Endodermal cell (in vitro differentiated cells): Measurements from ENCODE around the gene FERMT3. TPM values are rescaled to one million over a fixed set of nuclear protein-coding genes. Genes with fewer than 3 reads are reported as not detected.
A peak's percentile ranks its signal among the peaks of the same experiment; 100 is the strongest.

Experiments used
- DNase-seq: peaks from one replicate; pipeline ENCODE4 v3.0.0-alpha.2; 2017
- H3K27ac ChIP-seq: 2 replicates; pipeline ENCODE4 v1.5.1; 2013; ENCODE audit warnings: mild to moderate bottlenecking, low read depth, low read length, moderate library complexity
- H3K27me3 ChIP-seq: 2 replicates; pipeline ENCODE4 v1.6.1; 2013; ENCODE audit warnings: mild to moderate bottlenecking, low read length, moderate library complexity; ENCODE audit not compliant: insufficient read depth, control insufficient read depth, poor library complexity, severe bottlenecking
- H3K36me3 ChIP-seq: 2 replicates; pipeline ENCODE4 v1.7.0; 2013; ENCODE audit warnings: mild to moderate bottlenecking, low read length, moderate library complexity; ENCODE audit not compliant: control insufficient read depth, insufficient read depth
- H3K4me1 ChIP-seq: one replicate; pipeline ENCODE4 v1.7.0; 2013; ENCODE audit warnings: low read length; ENCODE audit not compliant: control insufficient read depth, insufficient read depth
- H3K4me3 ChIP-seq: 2 replicates; pipeline ENCODE4 v1.5.1; 2013; ENCODE audit warnings: mild to moderate bottlenecking, low read length, moderate library complexity
- H3K9ac ChIP-seq: 2 replicates; pipeline ENCODE4 v1.6.1; 2013; ENCODE audit warnings: mild to moderate bottlenecking, low read length, moderate library complexity; ENCODE audit not compliant: poor library complexity, severe bottlenecking; ENCODE audit errors: extremely low read depth
- H3K9me3 ChIP-seq: 2 replicates; pipeline ENCODE4 v1.6.1; 2013; ENCODE audit warnings: mild to moderate bottlenecking, low read length, moderate library complexity; ENCODE audit not compliant: control insufficient read depth
- H3K27ac Mint-ChIP-seq: 2 replicates; pipeline ENCODE4 v1.8.0; 2020; ENCODE audit warnings: mixed read lengths
- H3K27me3 Mint-ChIP-seq: 2 replicates; pipeline ENCODE4 v1.8.0; 2021; ENCODE audit warnings: mild to moderate bottlenecking, mixed read lengths; ENCODE audit not compliant: insufficient read depth
- H3K36me3 Mint-ChIP-seq: 2 replicates; pipeline ENCODE4 v1.8.0; 2020; ENCODE audit warnings: low read depth, mixed read lengths
- H3K4me1 Mint-ChIP-seq: 2 replicates; pipeline ENCODE4 v1.8.0; 2020; ENCODE audit warnings: mixed read lengths
- H3K4me3 Mint-ChIP-seq: 2 replicates; pipeline ENCODE4 v1.8.0; 2020; ENCODE audit warnings: mild to moderate bottlenecking, moderate library complexity, mixed read lengths
- H3K9me3 Mint-ChIP-seq: 2 replicates; pipeline ENCODE4 v1.8.0; 2020; ENCODE audit warnings: mild to moderate bottlenecking, mixed read lengths
- WGBS, 2 experiments: methylation state at CpG; one replicate each; pipeline versions ENCODE4 v1.1.5 to v1.1.7; 2013; ENCODE audit warnings: missing lambda C conversion rate in 2 of 2, mixed read lengths in 1 of 2; ENCODE audit not compliant: insufficient coverage in 1 of 2, insufficient read length in 1 of 2; 5-methylcytosine and 5-hydroxymethylcytosine counted together
- total RNA-seq, 2 donors: library from RNA; stranded (reverse); fragmentation: NEBNext Ultra II Directional in 1 of 2; extraction: Animal tissue kit (Norgen Biotek cat#: 25700) in 1 of 2; gene quantifications; 2 replicates in 1 of 2; 3 replicates in 1 of 2; pipeline ENCODE4 v1.2.1, GENCODE V29; 2021
- TF ChIP-seq, protein P1 (sequence below): fragments of 200-600 bp; sonication (generic); conservative IDR thresholded peaks from 2 replicates; pipeline ENCODE4 v1.5.0; 2021; ENCODE audit warnings: antibody characterized with exemption, mild to moderate bottlenecking

FERMT3 gene
- total RNA-seq, 2 donors from 2014 or later, result 4.2 to 5.3 TPM

DNA sequence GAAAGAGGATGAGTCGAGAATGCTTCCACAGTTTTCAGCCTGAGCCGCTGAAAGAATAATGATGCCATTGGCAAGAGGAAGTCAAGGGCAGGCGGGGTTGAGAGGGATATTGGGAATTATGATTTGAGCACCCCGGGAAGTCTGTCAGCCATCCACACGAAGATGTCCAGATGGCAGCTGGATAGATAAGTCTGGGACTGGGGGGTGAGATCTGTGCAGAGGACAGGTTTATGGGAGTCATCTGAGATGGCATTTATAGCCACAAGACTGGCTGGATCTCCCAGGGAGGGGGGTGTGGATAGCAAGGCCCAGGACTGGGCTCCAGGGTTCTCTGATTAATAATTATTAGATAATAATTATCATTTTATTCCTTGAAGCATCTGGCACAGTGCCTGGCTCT is 25.6 kb upstream of the FERMT3 start:
- WGBS, 2 experiments, result 89 to 92% methylated on average over 3 to 5 of the region's 5 CpGs
- Histone ChIP-seq H3K4me1 (peaks cover 6% of the 10 kb centered on the region), H3K4me3 (no peak overlapping the region), H3K27ac (no peak overlapping the region), H3K9ac (no peak overlapping the region), H3K9me3 (no peaks in the 10 kb centered on the region), H3K36me3 (no peaks in the 10 kb centered on the region), H3K27me3 (no peaks in the 10 kb centered on the region)
- H3K9me3 Mint-ChIP-seq, result no peaks in the 10 kb centered on the region
- DNase-seq, result no peak
- no peak overlapping the region for H3K4me3 Mint-ChIP-seq
- peaks cover 9% of the 10 kb centered on the region for H3K36me3 Mint-ChIP-seq
- H3K4me1 Mint-ChIP-seq, result peaks cover 10% of the 10 kb centered on the region
- no peak overlapping the region for H3K27ac Mint-ChIP-seq
- TF ChIP-seq, protein P1, sequence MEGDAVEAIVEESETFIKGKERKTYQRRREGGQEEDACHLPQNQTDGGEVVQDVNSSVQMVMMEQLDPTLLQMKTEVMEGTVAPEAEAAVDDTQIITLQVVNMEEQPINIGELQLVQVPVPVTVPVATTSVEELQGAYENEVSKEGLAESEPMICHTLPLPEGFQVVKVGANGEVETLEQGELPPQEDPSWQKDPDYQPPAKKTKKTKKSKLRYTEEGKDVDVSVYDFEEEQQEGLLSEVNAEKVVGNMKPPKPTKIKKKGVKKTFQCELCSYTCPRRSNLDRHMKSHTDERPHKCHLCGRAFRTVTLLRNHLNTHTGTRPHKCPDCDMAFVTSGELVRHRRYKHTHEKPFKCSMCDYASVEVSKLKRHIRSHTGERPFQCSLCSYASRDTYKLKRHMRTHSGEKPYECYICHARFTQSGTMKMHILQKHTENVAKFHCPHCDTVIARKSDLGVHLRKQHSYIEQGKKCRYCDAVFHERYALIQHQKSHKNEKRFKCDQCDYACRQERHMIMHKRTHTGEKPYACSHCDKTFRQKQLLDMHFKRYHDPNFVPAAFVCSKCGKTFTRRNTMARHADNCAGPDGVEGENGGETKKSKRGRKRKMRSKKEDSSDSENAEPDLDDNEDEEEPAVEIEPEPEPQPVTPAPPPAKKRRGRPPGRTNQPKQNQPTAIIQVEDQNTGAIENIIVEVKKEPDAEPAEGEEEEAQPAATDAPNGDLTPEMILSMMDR, result no peak
- no peaks in the 10 kb centered on the region for H3K27me3 Mint-ChIP-seq

DNA sequence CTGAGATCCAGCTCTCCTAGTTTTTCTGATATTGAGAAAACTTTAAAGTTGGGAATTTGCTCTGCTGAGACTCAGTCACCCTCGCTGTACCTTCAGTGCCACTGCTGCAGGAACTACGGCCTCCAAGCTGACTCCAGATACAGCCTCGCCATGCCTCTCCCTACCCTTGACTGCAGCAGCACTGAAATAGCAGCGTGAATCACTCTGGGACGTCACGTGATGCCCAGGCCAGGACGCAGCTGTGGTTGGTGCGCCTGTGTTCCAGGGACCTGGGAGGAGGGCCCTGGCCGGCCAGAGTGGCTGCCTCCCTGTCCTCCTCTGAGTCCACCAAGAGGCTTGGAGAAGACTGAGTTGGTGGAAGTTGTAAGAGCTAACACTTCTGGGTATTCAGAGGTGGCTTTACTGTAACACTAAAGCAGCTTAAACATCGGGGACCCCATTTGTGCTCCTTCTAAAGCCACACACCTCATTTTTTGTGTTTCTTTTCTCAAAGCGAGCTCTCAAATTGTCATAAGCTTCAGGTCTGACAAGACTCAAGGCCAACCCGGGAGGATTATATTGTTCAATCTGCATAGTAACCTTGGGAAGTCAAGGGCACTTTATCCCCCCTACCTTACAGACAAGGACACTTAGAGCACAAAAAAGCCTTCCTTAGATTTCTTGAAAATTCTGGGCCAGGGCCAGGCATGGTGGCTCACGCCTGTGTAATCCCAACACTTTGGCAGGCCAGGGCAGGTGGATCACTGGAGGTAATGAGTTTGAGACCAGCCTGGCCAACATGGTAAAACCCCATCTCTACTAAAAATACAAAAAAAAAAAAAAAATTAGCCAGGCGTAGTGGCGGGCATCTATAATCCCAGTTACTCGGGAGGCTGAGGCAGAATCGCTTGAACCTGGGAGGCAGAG is 24.8 kb upstream of the FERMT3 start:
- TF ChIP-seq, protein P1, result no peak
- Mint-ChIP-seq H3K27ac (peak overlapping the region; percentile 72), H3K4me1 (peaks cover 10% of the 10 kb centered on the region)

DNA sequence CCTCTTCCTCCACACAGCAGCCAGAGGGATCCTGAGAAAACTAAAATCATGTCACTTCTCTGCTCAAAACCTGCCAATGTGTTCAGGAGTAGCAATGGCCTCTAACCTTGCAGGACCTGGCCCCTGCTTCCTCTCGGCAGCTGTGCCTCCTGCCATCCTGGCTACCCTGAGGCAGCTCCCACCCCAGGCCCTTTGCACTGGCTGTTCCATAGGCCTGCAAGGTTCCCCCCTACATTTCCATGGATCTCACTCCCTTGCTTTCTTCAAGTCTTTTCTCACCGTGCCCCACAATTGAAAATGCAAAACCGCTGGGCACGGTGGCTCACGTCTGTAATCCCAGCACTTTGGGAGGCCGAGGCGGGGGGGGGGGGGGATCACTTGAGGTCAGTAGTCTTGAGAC is 22.6 kb upstream of the FERMT3 start:
- H3K4me3 Mint-ChIP-seq, result no peak overlapping the region
- Histone ChIP-seq H3K27ac (no peak overlapping the region), H3K9ac (no peak overlapping the region), H3K36me3 (peaks cover 9% of the 10 kb centered on the region), H3K27me3 (no peaks in the 10 kb centered on the region), H3K4me1 (peaks cover 6% of the 10 kb centered on the region), H3K4me3 (peak overlapping the region; percentile 92), H3K9me3 (no peaks in the 10 kb centered on the region)
- no peak overlapping the region for H3K27ac Mint-ChIP-seq
- no peaks in the 10 kb centered on the region for H3K27me3 Mint-ChIP-seq
- WGBS, 2 experiments, result 85 to 93% methylated on average over 7 of the region's 7 CpGs
- peaks cover 8% of the 10 kb centered on the region for H3K36me3 Mint-ChIP-seq
- no peak for DNase-seq
- TF ChIP-seq, protein P1, result no peak
- peaks cover 10% of the 10 kb centered on the region for H3K4me1 Mint-ChIP-seq
- no peaks in the 10 kb centered on the region for H3K9me3 Mint-ChIP-seq

More for the DNA sequence above, 24.8 kb upstream of the FERMT3 start:
- peak; percentile 93 for DNase-seq
- no peaks in the 10 kb centered on the region for H3K9me3 Mint-ChIP-seq
- H3K9ac ChIP-seq, result no peak overlapping the region
- no peaks in the 10 kb centered on the region for H3K36me3 ChIP-seq
- peaks cover 6% of the 10 kb centered on the region for H3K4me1 ChIP-seq
- no peaks in the 10 kb centered on the region for H3K27me3 Mint-ChIP-seq
- no peaks in the 10 kb centered on the region for H3K9me3 ChIP-seq
- peak overlapping the region; percentile 30 for H3K27ac ChIP-seq
- WGBS, 2 experiments, result 61 to 84% methylated on average over 5 to 17 of the region's 17 CpGs
- H3K27me3 ChIP-seq, result no peaks in the 10 kb centered on the region
- H3K36me3 Mint-ChIP-seq, result peaks cover 9% of the 10 kb centered on the region
- peak overlapping the region; percentile 22 for H3K4me3 Mint-ChIP-seq
- no peak overlapping the region for H3K4me3 ChIP-seq
